WTC11 (cell line): ENCODE results near the gene CALY. TPM values are rescaled to one million over a fixed set of nuclear protein-coding genes. Genes with fewer than 3 reads are reported as not detected.
"Not testable (repeated sequence)": the region's sequence is repeated elsewhere in the genome, so short reads cannot be mapped to it uniquely, and the experiment has no call there.

Experiments used
- ATAC-seq: fragments of 200-7000 bp; cut with Tn5 transposase; 2 replicates; pipeline ENCODE4 v1.10.0; 2021; ENCODE audit warnings: mild to moderate bottlenecking, moderate library complexity
- CTCF ChIA-PET: fragments of 300-600 bp; sonication (Branson Sonifier 250); formaldehyde crosslinking; loops from one replicate; lab custom pipeline; 2021; ENCODE audit warnings: antibody characterized with exemption; lab: Charles Lee
- POLR2A ChIA-PET: fragments of 350-600 bp; sonication (Branson Sonifier 250); formaldehyde crosslinking; loops from one replicate; lab custom pipeline; 2021; ENCODE audit warnings: antibody characterized with exemption; lab: Charles Lee
- DNase-seq: peaks from one replicate; pipeline ENCODE4 v3.0.0; 2021; ENCODE audit warnings: low spot score
- H3K27ac Mint-ChIP-seq: 2 replicates; pipeline ENCODE4 v1.8.0; 2021; ENCODE audit warnings: mixed read lengths
- H3K27me3 Mint-ChIP-seq: 2 replicates; pipeline ENCODE4 v1.8.0; 2021; ENCODE audit warnings: low read depth, mild to moderate bottlenecking, moderate library complexity, mixed read lengths
- H3K36me3 Mint-ChIP-seq: 2 replicates; pipeline ENCODE4 v1.8.0; 2021; ENCODE audit warnings: mixed read lengths
- H3K4me1 Mint-ChIP-seq: 2 replicates; pipeline ENCODE4 v1.8.0; 2022; ENCODE audit warnings: mixed read lengths
- H3K4me3 Mint-ChIP-seq: 2 replicates; pipeline ENCODE4 v1.8.0; 2021; ENCODE audit warnings: mild to moderate bottlenecking, moderate library complexity, mixed read lengths
- H3K9me3 Mint-ChIP-seq: 2 replicates; pipeline ENCODE4 v1.8.0; 2021; ENCODE audit warnings: mixed read lengths
- FOXK1 ChIP-seq: sonication (generic); formaldehyde crosslinking; IDR thresholded peaks from 2 replicates; pipeline ENCODE4 v1.8.0; 2022; ENCODE audit warnings: mild to moderate bottlenecking, moderate library complexity, missing genetic modification reagents
- FOXP1 ChIP-seq: sonication (generic); formaldehyde crosslinking; IDR thresholded peaks from 2 replicates; pipeline ENCODE4 v1.8.0; 2022; ENCODE audit warnings: missing genetic modification reagents, mild to moderate bottlenecking, moderate library complexity, borderline replicate concordance
- GRHL2 ChIP-seq: fragments of 250-450 bp; sonication (Bioruptor Pico); IDR thresholded peaks from 2 replicates; pipeline ENCODE4 v1.8.0; 2022; ENCODE audit warnings: mild to moderate bottlenecking, moderate library complexity; ENCODE audit not compliant: insufficient replicate concordance, severe bottlenecking
- HMGXB4 ChIP-seq: sonication (generic); formaldehyde crosslinking; IDR thresholded peaks from 2 replicates; pipeline ENCODE4 v1.8.1; 2023; ENCODE audit warnings: mild to moderate bottlenecking, moderate library complexity, missing genetic modification reagents
- KAT7 ChIP-seq: sonication (generic); formaldehyde crosslinking; IDR thresholded peaks from 2 replicates; pipeline ENCODE4 v1.8.1; 2023; ENCODE audit warnings: missing genetic modification reagents, mild to moderate bottlenecking, borderline replicate concordance
- NFE2L1 ChIP-seq: sonication (generic); formaldehyde crosslinking; IDR thresholded peaks from 2 replicates; pipeline ENCODE4 v1.8.1; 2023; ENCODE audit warnings: missing genetic modification reagents
- NFYB ChIP-seq: sonication (generic); formaldehyde crosslinking; conservative IDR thresholded peaks from 2 replicates; pipeline ENCODE4 v1.8.0; 2022; ENCODE audit warnings: low read depth, missing genetic modification reagents
- PRDM15 ChIP-seq: sonication (generic); formaldehyde crosslinking; IDR thresholded peaks from 2 replicates; pipeline ENCODE4 v1.8.0; 2022; ENCODE audit warnings: missing genetic modification reagents
- SP1 ChIP-seq: sonication (generic); formaldehyde crosslinking; conservative IDR thresholded peaks from 2 replicates; pipeline ENCODE4 v1.8.1; 2022; ENCODE audit warnings: missing genetic modification reagents
- TCF7 ChIP-seq: sonication (generic); formaldehyde crosslinking; IDR thresholded peaks from 2 replicates; pipeline ENCODE4 v1.8.0; 2022; ENCODE audit warnings: mild to moderate bottlenecking, low read depth, missing genetic modification reagents, moderate library complexity
- ZBTB43 ChIP-seq: sonication (generic); formaldehyde crosslinking; IDR thresholded peaks from 2 replicates; pipeline ENCODE4 v1.8.1; 2023; ENCODE audit warnings: mild to moderate bottlenecking, missing genetic modification reagents
- ZNF263 ChIP-seq: sonication (generic); formaldehyde crosslinking; IDR thresholded peaks from 2 replicates; pipeline ENCODE4 v1.8.1; 2022; ENCODE audit warnings: low read depth, mild to moderate bottlenecking, moderate library complexity, missing genetic modification reagents
- ZNF416 ChIP-seq: fragments of 250-450 bp; sonication (Bioruptor Pico); IDR thresholded peaks from 2 replicates; pipeline ENCODE4 v1.9.0; 2021; ENCODE audit warnings: mild to moderate bottlenecking, inconsistent platforms
- ZNF423 ChIP-seq: fragments of 250-450 bp; sonication (Bioruptor Pico); IDR thresholded peaks from 2 replicates; pipeline ENCODE4 v2.1.2; 2022; ENCODE audit warnings: mild to moderate bottlenecking, moderate library complexity
- total RNA-seq: library from RNA; stranded (reverse); gene quantifications from 3 replicates; pipeline ENCODE4 v1.2.3, GENCODE V29; 2021
- TF ChIP-seq, protein P1 (sequence below): fragments of 200-600 bp; IDR thresholded peaks from 2 replicates; pipeline ENCODE4 v1.8.0; 2022; ENCODE audit warnings: antibody characterized with exemption
- TF ChIP-seq, protein P2 (sequence below): sonication (generic); formaldehyde crosslinking; IDR thresholded peaks from 2 replicates; pipeline ENCODE4 v1.8.1; 2022; ENCODE audit warnings: mild to moderate bottlenecking, missing genetic modification reagents, moderate library complexity, borderline replicate concordance
- TF ChIP-seq, protein P3 (sequence below): sonication (generic); formaldehyde crosslinking; IDR thresholded peaks from 2 replicates; pipeline ENCODE4 v1.8.0; 2022; ENCODE audit warnings: mild to moderate bottlenecking, missing genetic modification reagents
- TF ChIP-seq, protein P4 (sequence below): sonication (generic); formaldehyde crosslinking; IDR thresholded peaks from 2 replicates; pipeline ENCODE4 v1.8.0; 2022; ENCODE audit warnings: mild to moderate bottlenecking, missing genetic modification reagents

Gene CALY
- total RNA-seq, 1 experiment from 2014 or later: 0.63 TPM

GRCh38 chr10:133320852-133321422 is 15.8 kb downstream of the CALY start:
- TF ChIP-seq NFYB (CRISPR knock-in tag): peak; percentile 32; the same call in 1 of the 2 replicates
- DNase-seq, ATAC-seq, POLR2A ChIA-PET, CTCF ChIA-PET, H3K27ac Mint-ChIP-seq, H3K36me3 Mint-ChIP-seq, H3K4me3 Mint-ChIP-seq, H3K9me3 Mint-ChIP-seq, H3K4me1 Mint-ChIP-seq: not testable (repeated sequence)
- peaks cover 35% of the 10 kb centered on the region for H3K27me3 Mint-ChIP-seq

- H3K4me1 Mint-ChIP-seq: 0 out of 2 replicates have a peak, but pooled peaks cover 3% of the 10 kb centered on the region
- POLR2A ChIA-PET: no interaction called here
- H3K9me3 Mint-ChIP-seq: peaks cover 8% of the 10 kb centered on the region
- ATAC-seq (peak; percentile 98), DNase-seq (peak; percentile 86)
- TF ChIP-seq KAT7: 0 out of 2 replicates have a peak, but pooled peaks have one; percentile 76
- 0 out of 2 replicates have a peak, but pooled peaks have one; percentile 2 for TF ChIP-seq PRDM15 (CRISPR knock-in tag)
- TF ChIP-seq ZNF423 (CRISPR knock-in tag): 0 out of 2 replicates have a peak, but pooled peaks have one; percentile 10
- TF ChIP-seq GRHL2 (CRISPR knock-in tag): no peak
- TF ChIP-seq, protein P1, sequence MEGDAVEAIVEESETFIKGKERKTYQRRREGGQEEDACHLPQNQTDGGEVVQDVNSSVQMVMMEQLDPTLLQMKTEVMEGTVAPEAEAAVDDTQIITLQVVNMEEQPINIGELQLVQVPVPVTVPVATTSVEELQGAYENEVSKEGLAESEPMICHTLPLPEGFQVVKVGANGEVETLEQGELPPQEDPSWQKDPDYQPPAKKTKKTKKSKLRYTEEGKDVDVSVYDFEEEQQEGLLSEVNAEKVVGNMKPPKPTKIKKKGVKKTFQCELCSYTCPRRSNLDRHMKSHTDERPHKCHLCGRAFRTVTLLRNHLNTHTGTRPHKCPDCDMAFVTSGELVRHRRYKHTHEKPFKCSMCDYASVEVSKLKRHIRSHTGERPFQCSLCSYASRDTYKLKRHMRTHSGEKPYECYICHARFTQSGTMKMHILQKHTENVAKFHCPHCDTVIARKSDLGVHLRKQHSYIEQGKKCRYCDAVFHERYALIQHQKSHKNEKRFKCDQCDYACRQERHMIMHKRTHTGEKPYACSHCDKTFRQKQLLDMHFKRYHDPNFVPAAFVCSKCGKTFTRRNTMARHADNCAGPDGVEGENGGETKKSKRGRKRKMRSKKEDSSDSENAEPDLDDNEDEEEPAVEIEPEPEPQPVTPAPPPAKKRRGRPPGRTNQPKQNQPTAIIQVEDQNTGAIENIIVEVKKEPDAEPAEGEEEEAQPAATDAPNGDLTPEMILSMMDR: peak; percentile 74
- TF ChIP-seq, protein P2, sequence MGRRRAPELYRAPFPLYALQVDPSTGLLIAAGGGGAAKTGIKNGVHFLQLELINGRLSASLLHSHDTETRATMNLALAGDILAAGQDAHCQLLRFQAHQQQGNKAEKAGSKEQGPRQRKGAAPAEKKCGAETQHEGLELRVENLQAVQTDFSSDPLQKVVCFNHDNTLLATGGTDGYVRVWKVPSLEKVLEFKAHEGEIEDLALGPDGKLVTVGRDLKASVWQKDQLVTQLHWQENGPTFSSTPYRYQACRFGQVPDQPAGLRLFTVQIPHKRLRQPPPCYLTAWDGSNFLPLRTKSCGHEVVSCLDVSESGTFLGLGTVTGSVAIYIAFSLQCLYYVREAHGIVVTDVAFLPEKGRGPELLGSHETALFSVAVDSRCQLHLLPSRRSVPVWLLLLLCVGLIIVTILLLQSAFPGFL (CRISPR knock-in tag): no peak
- peak; percentile 76; the same call in 1 of the 2 replicates for TF ChIP-seq ZBTB43 (CRISPR knock-in tag)
- TF ChIP-seq, protein P3, sequence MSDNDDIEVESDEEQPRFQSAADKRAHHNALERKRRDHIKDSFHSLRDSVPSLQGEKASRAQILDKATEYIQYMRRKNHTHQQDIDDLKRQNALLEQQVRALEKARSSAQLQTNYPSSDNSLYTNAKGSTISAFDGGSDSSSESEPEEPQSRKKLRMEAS (CRISPR knock-in tag): peak; percentile 63; the same call in 1 of the 2 replicates
- TF ChIP-seq SP1: peak; percentile 68; the same call in 1 of the 2 replicates
- peak; percentile 99 for TF ChIP-seq HMGXB4 (CRISPR knock-in tag)
- TF ChIP-seq, protein P4, sequence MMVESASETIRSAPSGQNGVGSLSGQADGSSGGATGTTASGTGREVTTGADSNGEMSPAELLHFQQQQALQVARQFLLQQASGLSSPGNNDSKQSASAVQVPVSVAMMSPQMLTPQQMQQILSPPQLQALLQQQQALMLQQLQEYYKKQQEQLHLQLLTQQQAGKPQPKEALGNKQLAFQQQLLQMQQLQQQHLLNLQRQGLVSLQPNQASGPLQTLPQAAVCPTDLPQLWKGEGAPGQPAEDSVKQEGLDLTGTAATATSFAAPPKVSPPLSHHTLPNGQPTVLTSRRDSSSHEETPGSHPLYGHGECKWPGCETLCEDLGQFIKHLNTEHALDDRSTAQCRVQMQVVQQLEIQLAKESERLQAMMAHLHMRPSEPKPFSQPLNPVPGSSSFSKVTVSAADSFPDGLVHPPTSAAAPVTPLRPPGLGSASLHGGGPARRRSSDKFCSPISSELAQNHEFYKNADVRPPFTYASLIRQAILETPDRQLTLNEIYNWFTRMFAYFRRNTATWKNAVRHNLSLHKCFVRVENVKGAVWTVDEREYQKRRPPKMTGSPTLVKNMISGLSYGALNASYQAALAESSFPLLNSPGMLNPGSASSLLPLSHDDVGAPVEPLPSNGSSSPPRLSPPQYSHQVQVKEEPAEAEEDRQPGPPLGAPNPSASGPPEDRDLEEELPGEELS (CRISPR knock-in tag): 0 out of 2 replicates have a peak, but pooled peaks have one; percentile 44
- TF ChIP-seq NFE2L1 (CRISPR knock-in tag): no peak; the same call in 1 of the 2 replicates
- TF ChIP-seq ZNF263 (CRISPR knock-in tag): peak; percentile 86
- no peak for TF ChIP-seq TCF7 (CRISPR knock-in tag)
- 0 out of 2 replicates have a peak, but pooled peaks have one; percentile 41 for TF ChIP-seq FOXK1 (CRISPR knock-in tag)
- 0 out of 2 replicates have a peak, but pooled peaks have one; percentile 21 for TF ChIP-seq ZNF416 (CRISPR knock-in tag)
- peak; percentile 65 for TF ChIP-seq FOXP1
- H3K27ac Mint-ChIP-seq: no peak overlapping the region
- H3K27me3 Mint-ChIP-seq: peaks cover 26% of the 10 kb centered on the region
- H3K36me3 Mint-ChIP-seq: 0 out of 2 replicates have a peak, but pooled peaks cover 2% of the 10 kb centered on the region
- H3K4me3 Mint-ChIP-seq: peak overlapping the region; percentile 58
- CTCF ChIA-PET: interaction anchor here (0.6 to 2.5 kb wide), 4 partner anchors 11 to 1011 kb away, joined by 3 to 20 read pairs (median 7); partner anchors contain the start of gene STK32C
Observed at GRCh38 chr10:133318494-133319127, 18.1 kb downstream of the CALY start.
